Smooth muscle cell (in vitro differentiated cells): ENCODE measurements around the gene TNIK. TPM values are rescaled to one million over a fixed set of nuclear protein-coding genes. Genes with fewer than 3 reads are reported as not detected.
A peak's percentile ranks its signal among the peaks of the same experiment; 100 is the strongest.

Source experiments
- DNase-seq: peaks from one replicate; lab custom pipeline; 2025; ENCODE audit not compliant: unreplicated experiment; lab: John Stamatoyannopoulos, UW
- H2AFZ ChIP-seq: fragments of 200-600 bp; sonication (generic); 2 replicates; pipeline ENCODE4 v1.6.0; 2016; ENCODE audit warnings: antibody characterized with exemption, low read depth, mild to moderate bottlenecking
- H3F3A ChIP-seq: fragments of 200-600 bp; sonication (generic); 2 replicates; pipeline ENCODE4 v1.6.0; 2017; ENCODE audit warnings: antibody characterized with exemption, low read depth
- H3K27ac ChIP-seq: fragments of 200-600 bp; sonication (generic); 2 replicates; pipeline ENCODE4 v1.5.1; 2016; ENCODE audit warnings: low read depth, mild to moderate bottlenecking
- H3K27me3 ChIP-seq: fragments of 200-600 bp; sonication (generic); 2 replicates; pipeline ENCODE4 v1.6.1; 2016; ENCODE audit warnings: low read depth, mild to moderate bottlenecking
- H3K36me3 ChIP-seq: fragments of 200-600 bp; sonication (generic); 2 replicates; pipeline ENCODE4 v1.5.1; 2016; ENCODE audit warnings: low read depth
- H3K4me1 ChIP-seq: fragments of 200-600 bp; sonication (generic); 2 replicates; pipeline ENCODE4 v1.5.1; 2016; ENCODE audit warnings: low read depth
- H3K4me2 ChIP-seq: fragments of 200-600 bp; sonication (generic); 2 replicates; pipeline ENCODE4 v1.6.0; 2016; ENCODE audit warnings: mild to moderate bottlenecking
- H3K4me3 ChIP-seq: fragments of 200-600 bp; sonication (generic); 2 replicates; pipeline ENCODE4 v1.5.1; 2016; ENCODE audit warnings: mild to moderate bottlenecking
- H3K79me2 ChIP-seq: fragments of 200-600 bp; sonication (generic); 2 replicates; pipeline ENCODE4 v1.6.0; 2016; ENCODE audit warnings: low read depth, mild to moderate bottlenecking
- H3K9ac ChIP-seq: fragments of 200-600 bp; sonication (generic); 2 replicates; pipeline ENCODE4 v1.6.0; 2016; ENCODE audit warnings: low read depth
- H3K9me3 ChIP-seq: fragments of 200-600 bp; sonication (generic); replicated peaks from 2 replicates; pipeline ENCODE4 v1.5.1; 2016; ENCODE audit warnings: low read depth
- H4K20me1 ChIP-seq: fragments of 200-600 bp; sonication (generic); 2 replicates; pipeline ENCODE4 v1.6.0; 2016; ENCODE audit warnings: low read depth
- CTCF ChIP-seq: fragments of 200-600 bp; sonication (generic); IDR thresholded peaks from 2 replicates; pipeline ENCODE4 v1.5.1; 2017; ENCODE audit warnings: borderline replicate concordance, mild to moderate bottlenecking, antibody characterized with exemption; ENCODE audit not compliant: insufficient read depth, poor library complexity, severe bottlenecking
- whole genome bisulfite sequencing: methylation state at CpG from one replicate; pipeline ENCODE4 v1.1.7; 2016; ENCODE audit warnings: low lambda C conversion rate; 5-methylcytosine and 5-hydroxymethylcytosine counted together
- polyA plus RNA-seq: library from polyadenylated mRNA; unstranded; fragments of >200 nt; fragmentation: Nextera tagmentation; extraction: Ambion mirVana; gene quantifications from 2 replicates; pipeline ENCODE4 v1.2.1, GENCODE V29; 2016
- total RNA-seq: library from RNA; depleted of rRNA; stranded (reverse); fragments of >200 nt; gene quantifications from 2 replicates; pipeline ENCODE4 v1.2.3, GENCODE V29; 2014

The TNIK gene
- total and polyA plus RNA-seq, 2 experiments from 2014 or later, result 10.4 to 12.5 TPM

GRCh38 chr3:171346582-171347300, 113.5 kb downstream of the TNIK start:
- peaks cover 21% of the 10 kb centered on the region for H3K79me2 ChIP-seq
- no peak for TF ChIP-seq CTCF
- peaks cover 6% of the 10 kb centered on the region for H4K20me1 ChIP-seq
- H3F3A ChIP-seq, result peaks cover 18% of the 10 kb centered on the region
- no peak overlapping the region for H2AFZ ChIP-seq
- peak overlapping the region; percentile 60 for H3K4me2 ChIP-seq
- peaks cover 24% of the 10 kb centered on the region for H3K4me1 ChIP-seq
- H3K27ac ChIP-seq, result peak overlapping the region; percentile 61
- 75% methylated on average over 3 of the region's 3 CpGs for WGBS
- no peak overlapping the region for H3K4me3 ChIP-seq
- no peaks in the 10 kb centered on the region for H3K27me3 ChIP-seq
- no peak overlapping the region for H3K9ac ChIP-seq
- DNase-seq, result no peak
- H3K9me3 ChIP-seq, result no peaks in the 10 kb centered on the region
- H3K36me3 ChIP-seq, result no peaks in the 10 kb centered on the region

GRCh38 chr3:171346019-171346418, 114.2 kb downstream of the TNIK start:
- Histone ChIP-seq H3K36me3 (no peaks in the 10 kb centered on the region), H3K4me3 (no peak overlapping the region), H3K4me1 (peaks cover 24% of the 10 kb centered on the region), H3K27ac (no peak overlapping the region), H4K20me1 (peaks cover 5% of the 10 kb centered on the region), H3K79me2 (peaks cover 21% of the 10 kb centered on the region), H3K4me2 (no peak overlapping the region), H3K27me3 (no peaks in the 10 kb centered on the region), H3K9me3 (no peaks in the 10 kb centered on the region), H2AFZ (no peak overlapping the region), H3K9ac (no peak overlapping the region), H3F3A (peaks cover 18% of the 10 kb centered on the region)
- WGBS, result 60% methylated on average over 1 of the region's 1 CpG
- no peak for DNase-seq
- no peak for TF ChIP-seq CTCF

- Histone ChIP-seq H3K27ac (no peak overlapping the region), H3K9ac (no peak overlapping the region), H3K9me3 (no peaks in the 10 kb centered on the region), H4K20me1 (peaks cover 5% of the 10 kb centered on the region), H3F3A (peaks cover 18% of the 10 kb centered on the region), H3K4me3 (no peak overlapping the region), H3K79me2 (peaks cover 21% of the 10 kb centered on the region), H3K4me2 (no peak overlapping the region), H3K36me3 (no peaks in the 10 kb centered on the region), H2AFZ (no peak overlapping the region), H3K27me3 (no peaks in the 10 kb centered on the region), H3K4me1 (peaks cover 24% of the 10 kb centered on the region)
- TF ChIP-seq CTCF, result no peak
- 91% methylated on average over 2 of the region's 2 CpGs for WGBS
- DNase-seq, result no peak
These were observed 114.9 kb downstream of the TNIK start for GRCh38 chr3:171345107-171345843.
